ENCODE data around the gene BCKDHA.

DNA sequence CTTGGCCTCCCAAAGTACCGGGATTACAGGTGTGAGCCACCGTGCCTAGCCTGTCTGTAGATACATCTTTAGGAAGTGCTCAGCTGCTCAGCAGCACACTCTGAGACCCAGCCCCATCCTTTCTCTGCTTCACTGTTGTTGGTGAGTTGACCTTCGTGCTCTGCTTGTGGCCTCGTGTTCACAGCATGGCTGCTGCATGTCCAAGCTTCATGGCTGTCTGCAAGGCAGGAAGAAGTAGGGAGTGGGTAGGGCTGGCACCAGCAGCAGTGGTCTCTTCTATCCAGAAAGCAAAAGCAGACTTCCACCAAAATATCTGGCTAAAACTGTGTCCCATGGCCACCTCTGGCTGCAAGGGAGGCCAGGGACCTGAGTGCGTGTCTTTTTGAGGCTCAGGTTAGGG, 15.3 kb downstream of the BCKDHA start:
- TF ChIP-seq ZKSCAN1 (IDR thresholded peaks at IDR 0.05; ENCODE audit: low read depth, low read length): no peak
- TF ChIP-seq ZFP36 (IDR thresholded peaks at IDR 0.05; ENCODE audit: low read depth, low read length, partially characterized antibody): no peak
- TF ChIP-seq CBX5 (IDR thresholded peaks at IDR 0.05; ENCODE audit: borderline replicate concordance, low read depth): no peak
- no peak for TF ChIP-seq RAD21 (CRISPR knock-in tag; conservative IDR thresholded peaks at IDR 0.05 in 1 of 2, IDR thresholded peaks at IDR 0.05 in 1 of 2)
- no peak for TF ChIP-seq ATF3 (IDR thresholded peaks at IDR 0.05)
- no peak for TF ChIP-seq ATF3 (CRISPR knock-in tag; conservative IDR thresholded peaks at IDR 0.05)
- TF ChIP-seq SRF (CRISPR knock-in tag; IDR thresholded peaks at IDR 0.05): no peak
- TF ChIP-seq HMGXB4 (CRISPR knock-in tag; IDR thresholded peaks at IDR 0.05): no peak
- no peak for TF ChIP-seq PHF20 (IDR thresholded peaks at IDR 0.05; ENCODE audit: partially characterized antibody)
- TF ChIP-seq, protein P1, sequence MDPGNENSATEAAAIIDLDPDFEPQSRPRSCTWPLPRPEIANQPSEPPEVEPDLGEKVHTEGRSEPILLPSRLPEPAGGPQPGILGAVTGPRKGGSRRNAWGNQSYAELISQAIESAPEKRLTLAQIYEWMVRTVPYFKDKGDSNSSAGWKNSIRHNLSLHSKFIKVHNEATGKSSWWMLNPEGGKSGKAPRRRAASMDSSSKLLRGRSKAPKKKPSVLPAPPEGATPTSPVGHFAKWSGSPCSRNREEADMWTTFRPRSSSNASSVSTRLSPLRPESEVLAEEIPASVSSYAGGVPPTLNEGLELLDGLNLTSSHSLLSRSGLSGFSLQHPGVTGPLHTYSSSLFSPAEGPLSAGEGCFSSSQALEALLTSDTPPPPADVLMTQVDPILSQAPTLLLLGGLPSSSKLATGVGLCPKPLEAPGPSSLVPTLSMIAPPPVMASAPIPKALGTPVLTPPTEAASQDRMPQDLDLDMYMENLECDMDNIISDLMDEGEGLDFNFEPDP (CRISPR knock-in tag; IDR thresholded peaks at IDR 0.05): no peak
- TF ChIP-seq MAFG (tag; conservative IDR thresholded peaks at IDR 0.05): no peak
- no peak for TF ChIP-seq ZNF274 (IDR thresholded peaks at IDR 0.05; ENCODE audit: borderline replicate concordance, low read depth, low read length)
- TF ChIP-seq GTF2F1 (IDR thresholded peaks at IDR 0.05; ENCODE audit: low read depth, low read length): no peak
- no peak for TF ChIP-seq ZNF140 (CRISPR knock-in tag; IDR thresholded peaks at IDR 0.05)
- no peak for TF ChIP-seq RBM14 (IDR thresholded peaks at IDR 0.05; ENCODE audit: borderline replicate concordance, insufficient read depth, low read depth, low read length)

Measured in K562 (cell line).